HG03469 (cell line): Measurements from ENCODE around the gene DPY30.
"Not testable (repeated sequence)": the region's sequence is repeated elsewhere in the genome, so short reads cannot be mapped to it uniquely, and the experiment has no call there.

ENCODE experiments used
- ATAC-seq: cut with Tn5 transposase; IDR thresholded peaks from one replicate; pipeline ENCODE4 v1.9.1; 2021; ENCODE audit warnings: mild to moderate bottlenecking, moderate library complexity, moderate number of reproducible peaks; ENCODE audit not compliant: unreplicated experiment

The DPY30 gene

DNA sequence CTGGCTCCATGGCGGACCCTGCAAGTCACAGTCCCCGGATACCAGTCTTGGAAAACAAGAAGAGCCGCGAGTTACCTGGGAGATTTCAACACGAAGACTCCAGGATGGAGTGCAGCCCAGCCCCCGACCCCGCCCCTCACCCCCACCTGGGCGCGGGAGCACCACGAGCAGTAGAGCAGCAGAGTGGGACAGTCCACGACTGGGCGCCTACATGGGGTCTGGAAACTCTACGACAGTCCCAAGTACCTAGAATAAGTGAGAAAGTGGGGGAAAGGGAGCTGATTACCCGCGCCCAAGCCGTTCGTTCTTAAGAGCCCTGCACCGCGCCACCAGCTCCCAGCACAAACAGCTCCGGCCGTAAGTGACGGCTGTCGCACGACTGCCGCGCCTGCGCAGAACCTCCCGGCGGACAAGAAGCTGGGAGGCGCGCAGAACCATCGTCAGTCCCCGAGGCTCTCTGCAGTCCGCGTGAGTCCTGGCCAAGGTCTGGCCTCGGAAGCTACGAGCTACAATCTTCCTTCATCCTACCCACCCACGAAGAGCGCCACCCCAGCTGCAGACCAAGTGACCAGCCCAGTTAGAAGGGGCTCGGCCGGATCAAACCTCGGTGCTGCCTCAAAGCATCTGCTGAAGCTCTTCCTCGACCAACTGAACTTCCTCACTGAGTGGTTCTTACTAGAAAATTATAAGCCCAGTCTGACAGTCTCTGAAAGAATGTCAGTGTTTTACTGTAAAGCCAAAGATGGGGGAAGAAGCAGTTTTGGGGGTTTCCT is at the start of gene DPY30:
Gene DPY30, minus strand, starts transcription at position 359 of the 773 bp plus-strand sequence. Its CDS starts 349 bp downstream, at position 10.
- ATAC-seq = peak; percentile 79

DNA sequence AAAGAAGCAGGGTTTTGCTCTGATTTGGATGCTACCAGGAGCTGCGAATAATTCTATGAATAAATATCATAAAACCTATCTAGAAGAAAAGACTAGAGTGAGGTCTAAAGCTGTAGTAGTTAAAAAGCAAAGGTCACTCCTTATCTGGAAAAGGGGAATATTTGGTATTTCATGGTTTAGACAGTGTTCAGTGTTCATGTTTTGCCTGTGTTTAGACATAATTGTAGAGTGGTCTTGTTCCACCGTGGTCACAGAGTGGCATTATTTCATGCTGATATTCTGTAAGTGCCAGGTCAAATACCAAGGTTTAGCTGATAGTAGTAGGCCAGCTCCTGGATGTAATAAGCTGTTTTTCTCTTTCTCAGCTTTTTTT is 34.5 kb upstream of the DPY30 start:
- no peak for ATAC-seq

DNA sequence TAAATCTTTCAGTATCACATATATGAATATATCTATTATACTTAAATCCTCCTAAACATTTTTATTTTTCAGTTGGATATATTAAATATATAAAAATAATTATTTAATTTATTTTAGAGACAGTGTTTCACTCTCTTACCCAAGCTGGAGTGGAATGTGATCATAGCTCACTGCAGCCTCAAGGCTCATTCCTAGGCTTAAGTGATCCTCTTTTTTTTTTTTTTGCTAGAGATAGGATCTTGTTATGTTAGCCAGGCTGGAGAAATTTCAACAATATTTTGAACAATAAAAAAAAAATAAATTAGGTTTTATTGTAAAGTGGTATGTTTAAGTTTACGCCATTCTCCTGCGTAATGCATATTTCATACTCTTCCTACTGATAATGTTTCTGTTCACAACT is 27.9 kb upstream of the DPY30 start:
- no peak for ATAC-seq

GRCh38 chr2:32064713-32065112 is 25.1 kb upstream of the DPY30 start:
- ATAC-seq = no peak

GRCh38 chr2:32064021-32064601 is 24.5 kb upstream of the DPY30 start:
- peak; percentile 9 for ATAC-seq

DNA sequence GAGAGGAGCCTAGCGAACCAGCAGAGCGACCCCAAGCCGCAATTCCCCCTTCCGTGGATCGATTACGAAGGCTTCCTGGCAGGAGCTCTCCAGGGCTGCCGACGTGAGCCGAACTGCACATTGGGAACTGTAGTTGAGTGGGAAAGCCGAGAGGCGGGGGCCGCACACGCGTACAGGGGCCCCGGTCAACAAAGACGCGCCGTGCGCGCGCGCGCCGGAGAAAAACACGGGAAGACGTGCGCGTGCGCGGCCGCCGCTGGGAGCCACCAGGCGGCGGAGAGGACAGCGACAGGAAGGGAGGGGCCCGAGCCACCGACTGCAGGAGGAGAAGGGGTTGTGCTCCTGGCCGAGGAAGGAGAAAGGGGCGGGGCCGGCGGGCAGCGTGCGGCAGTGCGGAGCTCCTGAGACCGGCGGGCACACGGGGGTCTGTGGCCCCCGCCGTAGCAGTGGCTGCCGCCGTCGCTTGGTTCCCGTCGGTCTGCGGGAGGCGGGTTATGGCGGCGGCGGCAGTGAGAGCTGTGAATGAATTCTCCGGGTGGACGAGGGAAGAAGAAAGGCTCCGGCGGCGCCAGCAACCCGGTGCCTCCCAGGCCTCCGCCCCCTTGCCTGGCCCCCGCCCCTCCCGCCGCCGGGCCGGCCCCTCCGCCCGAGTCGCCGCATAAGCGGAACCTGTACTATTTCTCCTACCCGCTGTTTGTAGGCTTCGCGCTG is 23.9 kb upstream of the DPY30 start, which contains the start of gene SPAST:
Gene SPAST, plus strand, starts transcription at position 247 of the 711 bp plus-strand sequence. Its CDS starts 276 bp downstream, at position 523.
- peak; percentile 89 for ATAC-seq

GRCh38 chr2:32061973-32062861 is 22.6 kb upstream of the DPY30 start:
- ATAC-seq = no peak

GRCh38 chr2:32061430-32061829 is 21.8 kb upstream of the DPY30 start:
- ATAC-seq = no peak

DNA sequence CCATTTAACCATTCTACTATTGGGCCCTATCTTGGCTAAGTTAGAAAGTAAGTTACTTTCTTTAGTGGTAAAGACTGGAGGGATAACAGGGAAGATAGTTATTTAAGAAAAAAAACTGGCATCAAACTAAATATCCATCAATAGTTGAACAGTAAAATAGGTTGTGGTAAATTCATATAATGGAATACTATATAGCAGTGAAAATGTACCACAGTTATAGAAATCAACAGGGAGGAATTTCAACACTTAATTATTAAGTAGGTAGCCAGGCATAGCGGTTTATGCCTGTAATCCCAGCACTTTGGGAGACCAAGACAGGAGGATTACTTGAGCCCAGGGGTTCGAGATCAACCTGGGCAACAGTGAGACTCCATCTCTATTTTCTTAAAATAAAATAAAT is 20.7 kb upstream of the DPY30 start:
- ATAC-seq = no peak

- no peak for ATAC-seq
Observed at GRCh38 chr2:32058130-32058529, 18.5 kb upstream of the DPY30 start.

DNA sequence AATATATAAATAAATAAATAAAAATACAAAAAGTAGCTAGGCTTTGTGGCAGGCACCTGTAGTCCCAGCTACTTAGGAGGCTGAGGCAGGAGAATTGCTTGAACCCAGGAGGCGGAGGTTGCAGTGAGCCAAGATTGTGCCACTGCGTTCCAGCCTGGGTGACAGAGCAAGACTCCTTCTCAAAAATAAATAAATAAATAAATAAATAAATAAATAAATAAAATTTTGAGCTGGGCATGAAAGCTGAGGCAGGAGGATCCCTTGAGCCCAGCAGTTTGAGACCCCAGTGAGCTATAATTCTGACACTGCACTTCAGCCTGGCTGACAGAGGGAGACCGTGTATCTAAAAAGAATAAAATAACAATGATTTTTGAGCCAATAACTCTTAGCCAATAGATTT is 15.0 kb upstream of the DPY30 start:
- not testable (repeated sequence) for ATAC-seq

DNA sequence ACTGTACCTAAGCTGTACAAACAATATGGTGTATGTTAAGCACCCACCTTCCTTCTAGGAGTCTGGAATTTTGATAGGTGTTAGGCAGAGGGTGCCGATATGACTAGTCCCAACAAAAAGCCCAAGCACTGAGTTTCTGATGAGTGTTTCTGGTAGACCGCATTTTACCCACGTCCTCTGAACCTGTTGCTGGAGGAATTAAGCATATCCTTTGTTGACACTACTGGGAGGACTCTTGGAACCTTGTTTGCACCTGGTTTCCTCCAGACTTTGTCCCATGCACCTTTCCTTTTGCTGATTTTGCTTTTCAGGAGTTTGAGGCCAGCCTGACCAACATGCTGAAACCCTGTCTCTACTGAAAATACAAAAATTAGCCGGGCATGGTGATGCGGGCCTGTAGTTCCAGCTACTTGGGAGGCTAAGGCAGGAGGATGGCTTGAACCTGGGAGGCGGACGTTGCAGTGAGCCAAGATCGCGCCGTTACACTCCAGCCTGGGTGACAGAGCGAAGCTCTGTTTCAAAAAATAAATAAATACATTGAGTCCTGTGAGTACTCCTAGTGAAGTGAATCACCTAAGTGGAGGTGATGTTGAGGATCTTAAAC is 12.3 kb upstream of the DPY30 start:
- ATAC-seq = no peak

DNA sequence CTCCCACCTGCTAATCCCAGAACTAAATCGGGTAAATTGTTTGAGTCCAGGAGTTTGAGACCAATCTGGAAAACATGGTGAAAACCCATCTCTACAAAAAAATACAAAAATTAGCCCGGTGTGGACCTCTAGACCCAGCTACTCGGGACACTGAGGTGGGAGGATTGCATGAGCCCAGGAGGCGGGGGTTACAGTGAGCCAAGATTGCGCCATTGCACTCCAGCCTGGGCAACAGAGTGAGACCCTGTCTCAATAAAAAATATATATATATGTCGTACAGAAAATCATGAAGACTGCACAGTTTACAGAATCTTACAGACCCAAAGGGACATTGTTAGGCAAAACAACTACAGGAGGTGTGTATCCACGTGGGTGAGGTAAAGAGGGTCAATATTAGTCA is 4.0 kb upstream of the DPY30 start:
- no peak for ATAC-seq

- not testable (repeated sequence) for ATAC-seq
Observed at GRCh38 chr2:32034198-32034887, 5.3 kb downstream of the DPY30 start.

- ATAC-seq = not testable (repeated sequence)
Observed at GRCh38 chr2:32018789-32019482, 20.7 kb downstream of the DPY30 start.

DNA sequence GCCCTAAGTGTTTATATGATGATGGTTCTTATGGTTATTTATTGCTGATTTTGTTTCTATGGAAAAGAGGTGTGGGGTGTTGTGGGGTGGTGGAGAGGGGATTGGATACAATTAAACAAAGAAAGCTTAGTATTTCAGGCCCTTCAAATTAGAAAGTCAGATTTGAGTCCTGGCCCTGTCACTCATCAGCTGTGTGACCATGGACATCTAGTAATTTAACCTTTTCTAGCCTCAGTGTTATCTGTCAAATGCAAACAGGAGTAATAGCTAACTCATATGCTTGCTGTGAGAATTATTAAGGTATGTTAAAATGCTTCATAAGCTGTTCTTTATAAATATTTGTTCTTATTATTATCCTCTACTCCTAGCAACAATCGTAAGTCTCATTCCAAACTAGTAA is 26.7 kb downstream of the DPY30 start:
- no peak for ATAC-seq

- ATAC-seq = no peak
Observed at GRCh38 chr2:32011485-32011960, 28.1 kb downstream of the DPY30 start.

- ATAC-seq = peak; percentile 37
Observed at GRCh38 chr2:32010670-32011484, 28.7 kb downstream of the DPY30 start, which contains the start of gene MEMO1. Gene MEMO1, minus strand, starts transcription at chr2:32011008. Its CDS starts 761 bp downstream, at chr2:32010247.
